Esophagus squamous epithelium (tissue), 5 donors: ENCODE measurements around the gene ZNF677. TPM values are rescaled to one million over a fixed set of nuclear protein-coding genes. Genes with fewer than 3 reads are reported as not detected.

Source experiments
- DNase-seq: peaks from one replicate; lab custom pipeline; 2025; lab: John Stamatoyannopoulos, UW
- H3K27ac ChIP-seq, 4 donors: fragments of 200-600 bp; sonication (generic); one replicate each; pipeline ENCODE4 v1.5.1; 2016 to 2019; ENCODE audit warnings: mild to moderate bottlenecking in 1 of 4
- H3K27me3 ChIP-seq, 4 donors: fragments of 200-600 bp; sonication (generic); 1 replicate in 3 of 4; 2 replicates in 1 of 4; pipeline versions ENCODE4 v1.5.1 to v1.6.0; 2017 to 2021; ENCODE audit warnings: antibody characterized with exemption in 1 of 4
- H3K36me3 ChIP-seq, 3 donors: fragments of 200-600 bp; sonication (generic); one replicate each; pipeline ENCODE4 v1.5.1; 2016 to 2019
- H3K4me1 ChIP-seq, 3 donors: fragments of 200-600 bp; sonication (generic); one replicate each; pipeline ENCODE4 v1.5.1; 2017 to 2019
- H3K4me3 ChIP-seq, 4 donors: fragments of 200-600 bp; sonication (generic); 1 replicate in 3 of 4; 2 replicates in 1 of 4; pipeline ENCODE4 v1.5.1; 2016 to 2019; ENCODE audit warnings: mild to moderate bottlenecking in 2 of 4, moderate library complexity in 1 of 4
- H3K9me3 ChIP-seq, 3 donors: fragments of 200-600 bp; sonication (generic); one replicate each; pipeline ENCODE4 v1.5.1; 2016 to 2019
- POLR2A ChIP-seq, 4 donors: fragments of 450-650 bp; IDR thresholded peaks; one replicate each; pipeline ENCODE4 v1.6.1; 2017; ENCODE audit warnings: antibody characterized with exemption in 4 of 4, mild to moderate bottlenecking in 4 of 4, moderate library complexity in 3 of 4
- WGBS, 2 donors: methylation state at CpG; one replicate each; pipeline ENCODE4 v1.1.5; 2018; 5-methylcytosine and 5-hydroxymethylcytosine counted together
- intact Hi-C: fragments of 100-400 bp; cut with DNase I; formaldehyde crosslinking; loops from one replicate; pipeline ENCODE4 v1.15.0; 2022
- total RNA-seq, 4 donors: library from RNA; depleted of rRNA; stranded (reverse); fragments of >200 nt; gene quantifications; one replicate each; pipeline ENCODE4 v1.1.0, GENCODE V29; 2016
- TF ChIP-seq, protein P1 (sequence below), 6 experiments: fragments of 450-650 bp in 4 of 6; fragments of 200-600 bp in 2 of 6; sonication (generic) in 2 of 6; IDR thresholded peaks; one replicate each; pipeline ENCODE4 v1.5.1; 2016 to 2019; ENCODE audit warnings: antibody characterized with exemption in 6 of 6, mild to moderate bottlenecking in 4 of 6, moderate library complexity in 4 of 6
- donor health status: DM: yes; HTN: yes; CAD: no.

ZNF677 gene
- total RNA-seq, 4 donors from 2014 or later = 3.4 to 18.1 (median 3.6) TPM

DNA sequence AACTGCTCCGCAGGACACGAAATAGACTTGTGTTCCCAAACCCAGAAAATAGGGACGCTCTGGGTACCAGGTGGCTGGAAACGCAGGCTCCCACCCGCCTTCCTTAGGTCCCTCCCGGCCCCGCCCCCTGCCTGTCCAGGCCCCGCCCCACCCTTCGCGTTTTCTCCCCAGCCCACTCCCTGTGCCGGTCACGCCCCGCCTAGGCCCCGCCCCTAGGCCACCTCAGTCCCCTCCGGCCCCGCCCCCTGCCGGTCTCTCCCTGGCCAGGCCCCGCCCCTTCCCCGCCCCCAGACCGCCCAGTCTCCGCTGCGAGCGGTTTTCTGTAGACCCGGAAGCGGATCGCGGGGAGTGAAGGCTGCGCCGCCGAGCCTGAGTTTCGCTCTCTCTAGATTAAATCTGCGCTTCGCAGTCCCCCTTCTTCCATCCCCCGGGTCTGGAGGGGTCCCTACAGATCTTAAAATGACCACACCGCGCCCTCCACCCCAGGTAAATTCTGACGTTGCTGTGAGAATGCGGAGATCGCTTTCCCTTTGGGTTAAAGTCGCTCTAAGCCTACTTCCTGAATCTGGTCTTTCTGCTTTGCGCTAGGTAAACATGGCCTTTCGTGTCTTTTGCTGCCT is 57.8 kb downstream of the ZNF677 start:
- Histone ChIP-seq H3K27me3 (no peaks in the 10 kb centered on the region), H3K9me3 (peaks cover 0 to 43% (median 27%) of the 10 kb centered on the region in 3 donors), H3K4me1 (peaks cover 4 to 40% (median 6%) of the 10 kb centered on the region in 3 donors), H3K27ac (peak overlapping the region; percentile 78 to 95 (median 89)), H3K4me3 (peak overlapping the region; percentile 46 to 87 (median 82)), H3K36me3 (peaks cover 0 to 37% (median 0%) of the 10 kb centered on the region in 3 donors)
- TF ChIP-seq, protein P1, sequence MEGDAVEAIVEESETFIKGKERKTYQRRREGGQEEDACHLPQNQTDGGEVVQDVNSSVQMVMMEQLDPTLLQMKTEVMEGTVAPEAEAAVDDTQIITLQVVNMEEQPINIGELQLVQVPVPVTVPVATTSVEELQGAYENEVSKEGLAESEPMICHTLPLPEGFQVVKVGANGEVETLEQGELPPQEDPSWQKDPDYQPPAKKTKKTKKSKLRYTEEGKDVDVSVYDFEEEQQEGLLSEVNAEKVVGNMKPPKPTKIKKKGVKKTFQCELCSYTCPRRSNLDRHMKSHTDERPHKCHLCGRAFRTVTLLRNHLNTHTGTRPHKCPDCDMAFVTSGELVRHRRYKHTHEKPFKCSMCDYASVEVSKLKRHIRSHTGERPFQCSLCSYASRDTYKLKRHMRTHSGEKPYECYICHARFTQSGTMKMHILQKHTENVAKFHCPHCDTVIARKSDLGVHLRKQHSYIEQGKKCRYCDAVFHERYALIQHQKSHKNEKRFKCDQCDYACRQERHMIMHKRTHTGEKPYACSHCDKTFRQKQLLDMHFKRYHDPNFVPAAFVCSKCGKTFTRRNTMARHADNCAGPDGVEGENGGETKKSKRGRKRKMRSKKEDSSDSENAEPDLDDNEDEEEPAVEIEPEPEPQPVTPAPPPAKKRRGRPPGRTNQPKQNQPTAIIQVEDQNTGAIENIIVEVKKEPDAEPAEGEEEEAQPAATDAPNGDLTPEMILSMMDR (IDR thresholded peaks at IDR 0.05) = peak in 1 of 6 experiments; percentile 6
- TF ChIP-seq POLR2A (IDR thresholded peaks at IDR 0.05) = peak in 3 of 4 donors; percentile 17 to 66 (median 60)
- peak; percentile 77 for DNase-seq
- WGBS, 2 donors = 4% methylated on average over 22 to 25 of the region's 42 CpGs
- intact Hi-C loops = loop anchor here (10.0 kb wide), 1 partner anchor 168 kb away; the partner anchor contains the start of gene ZNF525

DNA sequence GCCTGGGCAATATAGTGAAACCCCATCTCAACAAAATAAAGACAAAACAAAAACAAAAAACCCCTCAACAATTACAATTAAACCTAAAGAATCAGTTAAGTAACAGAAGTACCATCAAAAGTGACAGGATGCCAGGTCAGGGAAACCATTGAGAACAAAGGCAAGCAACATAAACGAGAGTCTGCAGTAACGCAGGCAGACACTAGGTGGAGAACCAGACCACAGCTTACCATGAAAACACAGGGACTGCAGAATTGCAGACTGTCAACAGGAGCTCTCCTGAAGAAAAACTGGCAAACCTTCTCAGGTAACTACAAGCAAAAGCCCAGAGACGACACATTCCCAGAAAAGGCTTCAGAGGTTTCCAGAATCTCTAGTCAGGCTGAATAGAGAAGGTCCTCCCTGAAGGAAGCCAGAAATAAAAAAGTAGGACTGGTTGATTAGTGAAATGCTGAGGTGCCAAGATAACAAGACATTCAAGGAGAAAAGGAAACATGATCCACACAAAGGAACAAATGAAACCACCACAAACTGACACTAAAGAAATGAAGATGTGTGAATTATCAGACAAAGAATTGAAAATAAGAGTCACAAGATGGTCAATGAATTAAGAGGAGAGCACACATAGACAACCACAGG is 59.3 kb downstream of the ZNF677 start:
- DNase-seq = no peak
- Histone ChIP-seq H3K27me3 (no peaks in the 10 kb centered on the region), H3K4me3 (no peak overlapping the region), H3K9me3 (peaks cover 0 to 29% (median 12%) of the 10 kb centered on the region in 3 donors), H3K27ac (peak overlapping the region in 1 of 4 donors; percentile 42), H3K36me3 (peaks cover 0 to 35% (median 0%) of the 10 kb centered on the region in 3 donors), H3K4me1 (peaks cover 4 to 42% (median 6%) of the 10 kb centered on the region in 3 donors)
- TF ChIP-seq POLR2A (IDR thresholded peaks at IDR 0.05) = no peak
- TF ChIP-seq, protein P1 (IDR thresholded peaks at IDR 0.05) = peak; percentile 70 to 91 (median 88)
- 0% methylated on average over 3 of the region's 3 CpGs for WGBS, 2 donors
- intact Hi-C loops = loop anchor here (10.0 kb wide), 1 partner anchor 169 kb away; the partner anchor contains the start of gene ZNF525

DNA sequence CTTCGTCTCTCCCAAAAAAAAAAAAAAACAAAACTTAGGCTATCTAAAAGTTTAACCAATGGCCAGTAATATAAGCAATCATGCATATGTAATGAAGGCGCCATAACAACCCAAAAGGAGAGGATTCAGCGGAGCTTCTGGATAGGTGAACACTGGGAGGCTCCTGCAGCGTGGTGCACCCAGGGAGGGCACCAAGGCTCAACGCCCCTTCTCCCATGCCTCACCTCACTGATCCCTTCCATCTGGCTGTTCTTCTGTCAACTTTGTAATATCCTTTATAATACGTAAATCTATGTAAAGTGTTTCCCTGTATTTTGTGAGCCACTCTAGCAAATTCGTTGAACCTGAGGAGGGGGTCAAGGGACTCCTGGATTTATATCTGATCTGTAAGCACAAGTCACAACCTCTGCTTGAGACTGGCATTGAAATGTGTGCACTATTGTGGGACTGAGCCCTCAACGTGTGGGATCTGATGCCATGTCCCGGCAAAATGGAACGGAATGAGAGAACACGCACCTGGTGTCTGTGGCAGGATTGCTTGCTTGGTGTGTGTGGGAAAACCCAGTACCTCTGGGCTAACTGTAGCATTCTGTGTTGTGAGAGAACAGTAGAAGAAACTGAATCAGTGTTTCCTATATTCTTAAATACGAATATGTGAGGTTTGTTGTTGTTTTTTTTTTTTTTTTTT is 61.0 kb downstream of the ZNF677 start:
- peaks cover 4 to 42% (median 6%) of the 10 kb centered on the region in 3 donors for H3K4me1 ChIP-seq
- H3K27ac ChIP-seq = peak overlapping the region in 1 of 4 donors; percentile 89
- DNase-seq = no peak
- WGBS, 2 donors = 61 to 63% methylated on average over 11 to 12 of the region's 12 CpGs
- H3K9me3 ChIP-seq = peaks cover 0 to 12% (median 6%) of the 10 kb centered on the region in 3 donors
- intact Hi-C loops = loop anchor here (10.0 kb wide), 1 partner anchor 171 kb away; the partner anchor contains the start of gene ZNF525
- peaks cover 0 to 23% (median 0%) of the 10 kb centered on the region in 3 donors for H3K36me3 ChIP-seq
- no peak for TF ChIP-seq POLR2A (IDR thresholded peaks at IDR 0.05)
- TF ChIP-seq, protein P1 (IDR thresholded peaks at IDR 0.05) = no peak
- H3K4me3 ChIP-seq = peak overlapping the region; percentile 48 to 71 (median 68)
- H3K27me3 ChIP-seq = no peaks in the 10 kb centered on the region

DNA sequence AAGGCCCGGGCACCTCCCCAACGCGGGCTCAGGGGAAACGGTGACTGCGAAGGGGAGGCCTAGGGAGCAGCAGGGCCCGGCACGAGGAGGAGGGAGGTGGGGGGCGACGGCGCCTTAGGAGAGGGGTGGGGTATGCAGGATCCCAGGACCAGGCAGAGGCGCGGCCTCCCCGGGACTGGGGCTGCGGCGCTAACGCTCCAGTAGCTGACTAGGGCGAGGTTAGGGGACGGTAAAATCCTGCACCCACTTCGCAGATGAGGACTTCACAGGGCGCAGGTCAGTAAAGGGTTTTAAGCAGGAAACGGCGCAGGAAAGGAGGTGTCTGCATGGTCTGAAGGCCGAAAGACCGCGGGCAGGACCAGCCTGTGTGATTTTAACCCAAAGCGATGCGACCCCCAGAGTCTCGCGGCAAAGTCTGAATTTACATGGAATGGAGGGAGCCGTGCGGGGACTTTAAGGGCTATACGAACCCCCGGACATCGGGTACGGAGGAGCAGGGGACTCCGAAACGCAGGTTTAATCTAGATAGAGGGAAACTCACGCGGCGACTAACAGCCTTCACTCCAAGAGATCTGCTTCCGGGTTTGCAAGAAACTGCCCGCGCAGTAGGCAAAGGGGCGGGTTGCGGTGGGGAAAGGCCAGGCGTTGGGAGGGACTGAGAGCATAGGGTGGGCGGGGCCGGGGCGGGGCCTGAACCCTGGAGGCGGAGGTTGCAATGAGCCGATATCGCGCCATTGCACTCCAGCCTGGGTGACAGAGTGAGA is 61.7 kb downstream of the ZNF677 start, which contains the start of gene ZNF665:
ZNF665 (minus strand) TSS at position 588 of the 764 bp plus-strand sequence. CDS start 10,460 bp downstream, outside the sequence.
- H3K27me3 ChIP-seq = no peaks in the 10 kb centered on the region
- peak within 1 kb of the TSS; percentile 48 to 71 (median 68) for H3K4me3 ChIP-seq
- H3K9me3 ChIP-seq = peaks cover 0 to 5% (median 0%) of the 10 kb centered on the region in 3 donors
- H3K36me3 ChIP-seq = peaks cover 0 to 17% (median 0%) of the 10 kb centered on the region in 3 donors
- TF ChIP-seq, protein P1 (IDR thresholded peaks at IDR 0.05) = no peak
- TF ChIP-seq POLR2A (IDR thresholded peaks at IDR 0.05) = peak in 2 of 4 donors; percentile 57 to 59
- 1% methylated on average over 17 to 21 of the region's 53 CpGs for WGBS, 2 donors
- H3K27ac ChIP-seq = peak within 1 kb of the TSS; percentile 76 to 89 (median 81)
- intact Hi-C loops = loop anchor here (10.0 kb wide), 1 partner anchor 172 kb away; the partner anchor contains the start of gene ZNF525
- H3K4me1 ChIP-seq = peaks cover 4 to 40% (median 6%) of the 10 kb centered on the region in 3 donors
- DNase-seq = peak; percentile 61
